Suppressor macrophage treated with lipopolysaccharide for 4 hours (primary cell): Measurements from ENCODE around the gene IL18.
"Not testable (repeated sequence)": the region's sequence is repeated elsewhere in the genome, so short reads cannot be mapped to it uniquely, and the experiment has no call there.

Experiments used
- DNase-seq: peaks from one replicate; pipeline ENCODE4 v3.0.0-alpha.2; 2020

The IL18 gene

GRCh38 chr11:112163875-112164685 lies at the start of gene IL18:
IL18 (minus strand) TSS chr11:112164094; CDS start chr11:112155053, 9,041 bp downstream.
- peak; percentile 82 for DNase-seq

- no peak for DNase-seq
Observed at GRCh38 chr11:112212710-112213109, 48.8 kb upstream of the IL18 start.

GRCh38 chr11:112212290-112212689 lies 48.4 kb upstream of the IL18 start:
- no peak for DNase-seq

- peak; percentile 43 for DNase-seq
Observed at GRCh38 chr11:112211536-112211935, 47.6 kb upstream of the IL18 start.

GRCh38 chr11:112210890-112211289 lies 47.0 kb upstream of the IL18 start:
- peak; percentile 28 for DNase-seq

- DNase-seq = no peak
Observed at GRCh38 chr11:112206071-112206470, 42.2 kb upstream of the IL18 start.

- DNase-seq = peak; percentile 16
Observed at GRCh38 chr11:112200252-112200651, 36.4 kb upstream of the IL18 start.

- not testable (repeated sequence) for DNase-seq
Observed at GRCh38 chr11:112199101-112199500, 35.2 kb upstream of the IL18 start.

GRCh38 chr11:112196519-112197087 lies 32.7 kb upstream of the IL18 start:
- no peak for DNase-seq

GRCh38 chr11:112195951-112196351 lies 32.1 kb upstream of the IL18 start:
- DNase-seq = no peak

GRCh38 chr11:112195113-112195512 lies 31.2 kb upstream of the IL18 start:
- DNase-seq = not testable (repeated sequence)

- no peak for DNase-seq
Observed at GRCh38 chr11:112186304-112186703, 22.4 kb upstream of the IL18 start.

GRCh38 chr11:112185883-112186282 lies 22.0 kb upstream of the IL18 start:
- no peak for DNase-seq

GRCh38 chr11:112182867-112183266 lies 19.0 kb upstream of the IL18 start:
- DNase-seq = no peak

GRCh38 chr11:112179601-112180000 lies 15.7 kb upstream of the IL18 start:
- peak; percentile 69 for DNase-seq

- DNase-seq = no peak
Observed at GRCh38 chr11:112178936-112179335, 15.0 kb upstream of the IL18 start.

- no peak for DNase-seq
Observed at GRCh38 chr11:112178428-112178827, 14.5 kb upstream of the IL18 start.

GRCh38 chr11:112177589-112177988 lies 13.7 kb upstream of the IL18 start:
- DNase-seq = no peak

- DNase-seq = no peak
Observed at GRCh38 chr11:112176077-112176476, 12.2 kb upstream of the IL18 start.

GRCh38 chr11:112175599-112175952 lies 11.7 kb upstream of the IL18 start:
- no peak for DNase-seq

GRCh38 chr11:112174789-112175598 lies 11.1 kb upstream of the IL18 start, which contains the start of gene BCO2:
BCO2 (plus strand) TSS chr11:112175512; CDS start chr11:112175602, 90 bp downstream.
- peak; percentile 75 for DNase-seq

GRCh38 chr11:112173152-112173551 lies 9.3 kb upstream of the IL18 start:
- DNase-seq = no peak

GRCh38 chr11:112172362-112172994 lies 8.6 kb upstream of the IL18 start:
- DNase-seq = no peak
